ENCODE results near the gene LARP4B.

GRCh38 chr10:817371-817770, 114.1 kb downstream of the LARP4B start:
- no peak for TF ChIP-seq POLR2A (IDR thresholded peaks at IDR 0.05; ENCODE audit: low read length)
- no peak for TF ChIP-seq GATA1 (IDR thresholded peaks at IDR 0.05; ENCODE audit: low read depth, low read length)

All from erythroblast (primary cell).